Mesenchymal stem cell (in vitro differentiated cells and primary cell): ENCODE data around the gene OXLD1.

ENCODE experiments used
- DNase-seq: peaks from one replicate; pipeline ENCODE4 v3.0.0-alpha.2; 2013
- H2AFZ ChIP-seq: one replicate; pipeline ENCODE4 v1.6.1; 2013; ENCODE audit warnings: low read depth, mild to moderate bottlenecking, control low read depth, inconsistent platforms, low read length, moderate library complexity
- H2AK5ac ChIP-seq: 2 replicates; pipeline ENCODE4 v1.6.1; 2013; ENCODE audit warnings: low read length, moderate library complexity, mild to moderate bottlenecking, inconsistent platforms; ENCODE audit not compliant: severe bottlenecking
- H2BK120ac ChIP-seq: one replicate; pipeline ENCODE4 v1.6.1; 2013; ENCODE audit warnings: low read depth, mild to moderate bottlenecking, inconsistent platforms, low read length, moderate library complexity
- H2BK12ac ChIP-seq, 2 experiments: one replicate each; pipeline ENCODE4 v1.6.1; 2013; ENCODE audit warnings: inconsistent platforms in 2 of 2, low read length in 2 of 2, mild to moderate bottlenecking in 2 of 2, moderate library complexity in 2 of 2, control low read depth in 1 of 2
- H2BK15ac ChIP-seq: one replicate; pipeline ENCODE4 v1.6.1; 2013; ENCODE audit warnings: mild to moderate bottlenecking, low read depth, inconsistent platforms; ENCODE audit not compliant: poor library complexity, severe bottlenecking
- H2BK5ac ChIP-seq: 2 replicates; pipeline ENCODE4 v1.6.1; 2013; ENCODE audit warnings: low read depth, mild to moderate bottlenecking, low read length, control low read depth, inconsistent platforms; ENCODE audit not compliant: poor library complexity, severe bottlenecking
- H3K14ac ChIP-seq, 2 experiments: one replicate each; pipeline ENCODE4 v1.6.1; 2013; ENCODE audit warnings: inconsistent platforms in 2 of 2, low read length in 2 of 2, control low read depth in 1 of 2, mild to moderate bottlenecking in 1 of 2, moderate library complexity in 1 of 2
- H3K18ac ChIP-seq, 2 experiments: one replicate each; pipeline ENCODE4 v1.6.1; 2013; ENCODE audit warnings: inconsistent platforms in 2 of 2, low read length in 2 of 2, control low read depth in 1 of 2, low read depth in 1 of 2, mild to moderate bottlenecking in 1 of 2
- H3K23ac ChIP-seq, 2 experiments: one replicate each; pipeline ENCODE4 v1.6.1; 2013; ENCODE audit warnings: inconsistent platforms in 2 of 2, low read length in 2 of 2, mild to moderate bottlenecking in 2 of 2, moderate library complexity in 2 of 2, control low read depth in 1 of 2
- H3K27ac ChIP-seq: 2 replicates; pipeline ENCODE4 v1.5.1; 2013; ENCODE audit warnings: mild to moderate bottlenecking, moderate library complexity, low read length, control low read depth, inconsistent platforms; ENCODE audit not compliant: poor library complexity, severe bottlenecking
- H3K27me3 ChIP-seq, 2 experiments: 2 replicates each; pipeline versions ENCODE4 v1.6.1 to v1.7.0; 2013; ENCODE audit warnings: low read length in 2 of 2, mild to moderate bottlenecking in 2 of 2, moderate library complexity in 2 of 2, control low read depth in 1 of 2, inconsistent platforms in 1 of 2; ENCODE audit not compliant: control insufficient read depth in 1 of 2, insufficient read depth in 1 of 2
- H3K36me3 ChIP-seq, 2 experiments: 2 replicates each; pipeline versions ENCODE4 v1.6.1 to v1.7.0; 2013; ENCODE audit warnings: low read length in 2 of 2, control low read depth in 1 of 2, inconsistent platforms in 1 of 2, low read depth in 1 of 2, mild to moderate bottlenecking in 1 of 2; ENCODE audit not compliant: insufficient read depth in 2 of 2, control insufficient read depth in 1 of 2
- H3K4ac ChIP-seq, 2 experiments: one replicate each; pipeline ENCODE4 v1.6.1; 2013; ENCODE audit warnings: inconsistent platforms in 2 of 2, low read length in 2 of 2, mild to moderate bottlenecking in 2 of 2, moderate library complexity in 2 of 2, control low read depth in 1 of 2, low read depth in 1 of 2
- H3K4me1 ChIP-seq: 2 replicates; pipeline ENCODE4 v1.6.1; 2013; ENCODE audit warnings: low read depth, low read length, control low read depth; ENCODE audit not compliant: control insufficient read depth, insufficient read depth
- H3K4me2 ChIP-seq: 2 replicates; pipeline ENCODE4 v1.6.1; 2013; ENCODE audit warnings: low read length, mild to moderate bottlenecking, inconsistent platforms; ENCODE audit not compliant: poor library complexity, severe bottlenecking
- H3K4me3 ChIP-seq, 2 experiments: 2 replicates each; pipeline versions ENCODE4 v1.5.1 to v1.7.0; 2013; ENCODE audit warnings: low read length in 2 of 2, mild to moderate bottlenecking in 2 of 2, control low read depth in 1 of 2, low read depth in 1 of 2; ENCODE audit not compliant: insufficient read depth in 1 of 2
- H3K79me1 ChIP-seq: replicated peaks from 2 replicates; pipeline ENCODE4 v1.6.1; 2013; ENCODE audit warnings: mild to moderate bottlenecking, control low read depth, low read length, inconsistent platforms; ENCODE audit not compliant: poor library complexity, severe bottlenecking
- H3K9ac ChIP-seq: 2 replicates; pipeline ENCODE4 v1.7.0; 2013; ENCODE audit warnings: mild to moderate bottlenecking, low read length, moderate library complexity
- H3K9me3 ChIP-seq: 2 replicates; pipeline ENCODE4 v1.7.0; 2013; ENCODE audit warnings: mild to moderate bottlenecking, low read length; ENCODE audit not compliant: control insufficient read depth
- H4K8ac ChIP-seq: one replicate; pipeline ENCODE4 v1.6.1; 2013; ENCODE audit warnings: inconsistent platforms, mild to moderate bottlenecking, low read length, moderate library complexity
- H4K91ac ChIP-seq: one replicate; pipeline ENCODE4 v1.6.1; 2013; ENCODE audit warnings: mild to moderate bottlenecking, low read length, inconsistent platforms
- WGBS: methylation state at CpG from one replicate; pipeline ENCODE4 v1.1.7; 2013; ENCODE audit warnings: mixed read lengths; 5-methylcytosine and 5-hydroxymethylcytosine counted together

Gene OXLD1

DNA sequence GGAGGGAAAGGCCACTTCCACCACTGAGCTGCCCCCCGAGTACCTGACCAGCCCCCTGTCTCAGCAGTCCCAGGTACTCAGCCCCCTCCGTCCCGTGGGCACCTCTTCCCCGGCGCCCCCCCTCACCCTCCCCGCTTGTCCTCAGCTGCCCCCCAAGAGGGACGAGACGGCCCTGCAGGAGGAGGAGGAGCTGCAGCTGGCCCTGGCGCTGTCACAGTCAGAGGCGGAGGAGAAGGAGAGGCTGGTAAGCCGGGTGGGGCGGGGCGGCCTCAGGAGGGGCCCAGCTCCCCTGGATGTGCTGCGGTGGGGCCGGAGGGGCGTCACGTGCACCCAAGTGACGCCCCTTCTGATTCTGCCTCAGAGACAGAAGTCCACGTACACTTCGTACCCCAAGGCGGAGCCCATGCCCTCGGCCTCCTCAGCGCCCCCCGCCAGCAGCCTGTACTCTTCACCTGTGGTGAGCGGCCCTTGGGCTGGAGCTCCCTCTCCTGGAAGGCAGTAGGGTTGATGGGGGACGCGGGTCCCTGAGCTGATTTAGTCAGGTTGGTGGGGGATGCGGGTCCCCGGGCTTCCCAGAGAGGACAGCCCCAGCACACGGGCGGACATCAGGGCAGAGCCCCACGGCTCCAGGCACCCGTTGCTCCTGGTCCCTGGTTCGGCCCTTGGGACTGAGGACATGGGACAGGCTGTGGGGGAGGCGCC is 27.3 kb upstream of the OXLD1 start:
- no peaks in the 10 kb centered on the region for H3K9me3 ChIP-seq

DNA sequence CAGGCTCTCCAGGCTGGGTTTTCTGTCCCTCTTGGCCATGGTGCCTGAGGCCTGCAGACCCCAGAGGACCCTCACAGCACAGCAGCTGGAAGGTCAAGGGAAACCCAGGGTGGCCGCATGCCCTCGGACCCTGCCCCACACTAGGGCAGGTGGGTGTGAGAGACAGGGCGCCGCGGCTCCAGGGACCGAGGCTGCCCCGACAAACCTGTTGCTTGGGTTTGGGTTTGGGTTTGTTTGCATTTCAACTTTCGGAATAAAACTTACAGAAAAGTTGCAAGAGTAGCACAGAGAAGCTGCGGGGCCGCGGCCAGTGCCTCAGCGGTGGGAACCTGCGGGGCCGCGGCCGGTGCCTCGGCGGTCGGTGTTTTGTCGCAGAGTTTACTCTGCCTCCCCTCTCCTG is 25.2 kb upstream of the OXLD1 start:
- no peak overlapping the region for H3K4me2 ChIP-seq
- H3K14ac ChIP-seq: no peak overlapping the region

More for the DNA sequence above, 27.3 kb upstream of the OXLD1 start:
- no peak overlapping the region for H2BK15ac ChIP-seq
- peaks cover 6% of the 10 kb centered on the region for H3K4me1 ChIP-seq
- H3K27ac ChIP-seq: no peak overlapping the region
- no peak overlapping the region for H4K8ac ChIP-seq
- H2BK5ac ChIP-seq: no peak overlapping the region
- H3K4me3 ChIP-seq: no peak overlapping the region
- no peak overlapping the region for H3K14ac ChIP-seq
- no peak overlapping the region for H2AFZ ChIP-seq
- H3K9ac ChIP-seq: no peak overlapping the region
- DNase-seq: no peak
- H3K18ac ChIP-seq: no peak overlapping the region
- no peak overlapping the region for H3K4ac ChIP-seq
- H2BK12ac ChIP-seq: no peak overlapping the region
- 93% methylated on average over 29 of the region's 35 CpGs for WGBS
- no peaks in the 10 kb centered on the region for H3K27me3 ChIP-seq
- no peak overlapping the region for H2AK5ac ChIP-seq
- H3K36me3 ChIP-seq: peaks cover 96 to 99% of the 10 kb centered on the region in 2 experiments
- no peak overlapping the region for H3K4me2 ChIP-seq
- no peak overlapping the region for H3K23ac ChIP-seq
- peaks cover 34% of the 10 kb centered on the region for H3K79me1 ChIP-seq
- H2BK120ac ChIP-seq: no peak overlapping the region
- H4K91ac ChIP-seq: no peak overlapping the region

DNA sequence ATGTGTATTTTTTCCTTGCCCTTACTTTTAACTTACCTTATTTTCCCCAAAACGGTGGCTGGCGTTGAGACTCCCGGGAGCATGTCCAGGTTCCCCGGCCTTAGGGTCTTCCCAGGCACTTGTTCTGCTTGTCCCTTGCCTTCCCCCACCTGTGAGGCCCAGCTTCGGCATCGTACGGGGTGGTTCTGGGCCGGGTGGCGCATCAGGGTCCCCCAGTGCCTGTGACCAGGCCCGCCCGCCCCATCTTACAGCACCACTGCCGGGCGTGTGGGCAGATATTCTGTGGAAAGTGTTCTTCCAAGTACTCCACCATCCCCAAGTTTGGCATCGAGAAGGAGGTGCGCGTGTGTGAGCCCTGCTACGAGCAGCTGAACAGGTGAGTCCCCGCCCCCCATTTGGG is 24.8 kb upstream of the OXLD1 start:
- no peak overlapping the region for H3K4me2 ChIP-seq
- H3K4ac ChIP-seq: peak overlapping the region in 1 of 2 experiments; percentile 5
- no peak overlapping the region for H3K18ac ChIP-seq
- H2BK5ac ChIP-seq: no peak overlapping the region
- peaks cover 96 to 99% of the 10 kb centered on the region in 2 experiments for H3K36me3 ChIP-seq
- H3K9me3 ChIP-seq: no peaks in the 10 kb centered on the region
- no peak overlapping the region for H3K4me3 ChIP-seq
- H3K27me3 ChIP-seq: no peaks in the 10 kb centered on the region
- no peak overlapping the region for H4K8ac ChIP-seq
- H3K79me1 ChIP-seq: peaks cover 34% of the 10 kb centered on the region
- H3K9ac ChIP-seq: no peak overlapping the region
- H3K27ac ChIP-seq: no peak overlapping the region
- no peak overlapping the region for H2BK120ac ChIP-seq
- no peak overlapping the region for H3K23ac ChIP-seq
- no peak overlapping the region for H2BK12ac ChIP-seq
- no peak overlapping the region for H2AK5ac ChIP-seq
- no peak for DNase-seq
- H3K4me1 ChIP-seq: peaks cover 10% of the 10 kb centered on the region
- H3K14ac ChIP-seq: no peak overlapping the region
- 99% methylated on average over 18 of the region's 18 CpGs for WGBS
- H2BK15ac ChIP-seq: no peak overlapping the region
- no peak overlapping the region for H4K91ac ChIP-seq
- H2AFZ ChIP-seq: no peak overlapping the region

More for the DNA sequence above, 25.2 kb upstream of the OXLD1 start:
- 98% methylated on average over 20 of the region's 20 CpGs for WGBS
- Histone ChIP-seq H2BK12ac (no peak overlapping the region), H4K8ac (no peak overlapping the region), H3K9me3 (no peaks in the 10 kb centered on the region), H3K4me3 (no peak overlapping the region), H2BK15ac (no peak overlapping the region), H3K27me3 (no peaks in the 10 kb centered on the region), H2AK5ac (no peak overlapping the region), H3K9ac (no peak overlapping the region), H3K36me3 (peaks cover 96 to 99% of the 10 kb centered on the region in 2 experiments), H2AFZ (no peak overlapping the region), H3K79me1 (peaks cover 37% of the 10 kb centered on the region), H2BK5ac (no peak overlapping the region), H3K23ac (no peak overlapping the region), H3K27ac (no peak overlapping the region), H2BK120ac (no peak overlapping the region), H3K4me1 (peaks cover 7% of the 10 kb centered on the region), H3K4ac (peak overlapping the region in 1 of 2 experiments; percentile 5), H3K18ac (no peak overlapping the region), H4K91ac (no peak overlapping the region)
- DNase-seq: no peak

DNA sequence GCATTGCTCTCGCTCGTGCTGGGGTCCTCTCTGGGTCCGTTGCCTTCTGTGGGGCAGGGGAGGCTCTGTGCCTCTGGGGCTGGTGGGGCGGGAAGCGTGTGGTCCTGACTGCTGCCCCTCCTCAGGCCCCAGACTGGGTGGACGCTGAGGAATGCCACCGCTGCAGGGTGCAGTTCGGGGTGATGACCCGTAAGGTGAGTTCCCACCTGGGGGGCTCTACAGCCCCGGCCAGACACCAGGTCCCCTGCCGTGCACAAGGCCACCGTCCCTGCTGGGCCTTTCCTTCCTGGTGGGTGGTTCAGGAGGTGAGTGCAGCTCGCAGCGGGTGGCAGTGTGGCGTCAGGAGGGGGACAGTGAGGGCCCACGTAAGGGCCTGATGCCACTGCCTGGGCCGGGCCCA is 24.1 kb upstream of the OXLD1 start:
- Histone ChIP-seq H2BK5ac (no peak overlapping the region), H4K91ac (no peak overlapping the region), H3K18ac (no peak overlapping the region), H3K27me3 (no peaks in the 10 kb centered on the region), H2AK5ac (no peak overlapping the region), H2BK15ac (no peak overlapping the region), H3K4me1 (peaks cover 13% of the 10 kb centered on the region), H3K4me3 (no peak overlapping the region), H2BK12ac (no peak overlapping the region), H2AFZ (no peak overlapping the region), H3K9ac (no peak overlapping the region), H3K27ac (no peak overlapping the region), H3K4ac (no peak overlapping the region), H3K4me2 (no peak overlapping the region), H3K23ac (no peak overlapping the region), H4K8ac (no peak overlapping the region), H3K36me3 (peaks cover 96 to 97% of the 10 kb centered on the region in 2 experiments), H3K9me3 (no peaks in the 10 kb centered on the region), H3K14ac (no peak overlapping the region), H3K79me1 (peaks cover 32% of the 10 kb centered on the region), H2BK120ac (no peak overlapping the region)
- no peak for DNase-seq
- 98% methylated on average over 17 of the region's 17 CpGs for WGBS
